Measurements from ENCODE around the gene AFF3.

DNA sequence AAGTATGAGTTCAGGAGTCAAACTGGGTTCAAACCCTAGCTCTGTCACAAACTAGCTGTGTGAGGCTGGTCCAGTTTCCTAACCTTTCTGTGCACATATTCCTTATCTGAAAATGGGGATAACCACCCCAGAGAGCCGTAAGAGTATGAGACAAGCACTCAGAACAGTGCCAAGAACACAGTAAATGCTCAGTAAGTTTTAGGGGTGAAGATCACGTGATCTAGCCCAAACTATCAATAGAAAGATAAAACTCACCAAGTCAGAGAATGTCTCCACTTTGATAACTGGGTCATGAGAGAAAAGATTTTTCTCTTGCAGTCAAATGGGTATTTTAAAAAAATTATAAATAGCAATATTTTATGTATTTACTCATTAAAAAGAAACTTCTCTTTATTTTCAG, 433.2 kb downstream of the AFF3 start:
- TF ChIP-seq, protein P1, sequence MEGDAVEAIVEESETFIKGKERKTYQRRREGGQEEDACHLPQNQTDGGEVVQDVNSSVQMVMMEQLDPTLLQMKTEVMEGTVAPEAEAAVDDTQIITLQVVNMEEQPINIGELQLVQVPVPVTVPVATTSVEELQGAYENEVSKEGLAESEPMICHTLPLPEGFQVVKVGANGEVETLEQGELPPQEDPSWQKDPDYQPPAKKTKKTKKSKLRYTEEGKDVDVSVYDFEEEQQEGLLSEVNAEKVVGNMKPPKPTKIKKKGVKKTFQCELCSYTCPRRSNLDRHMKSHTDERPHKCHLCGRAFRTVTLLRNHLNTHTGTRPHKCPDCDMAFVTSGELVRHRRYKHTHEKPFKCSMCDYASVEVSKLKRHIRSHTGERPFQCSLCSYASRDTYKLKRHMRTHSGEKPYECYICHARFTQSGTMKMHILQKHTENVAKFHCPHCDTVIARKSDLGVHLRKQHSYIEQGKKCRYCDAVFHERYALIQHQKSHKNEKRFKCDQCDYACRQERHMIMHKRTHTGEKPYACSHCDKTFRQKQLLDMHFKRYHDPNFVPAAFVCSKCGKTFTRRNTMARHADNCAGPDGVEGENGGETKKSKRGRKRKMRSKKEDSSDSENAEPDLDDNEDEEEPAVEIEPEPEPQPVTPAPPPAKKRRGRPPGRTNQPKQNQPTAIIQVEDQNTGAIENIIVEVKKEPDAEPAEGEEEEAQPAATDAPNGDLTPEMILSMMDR (IDR thresholded peaks at IDR 0.05): no peak
- TF ChIP-seq POLR2A (IDR thresholded peaks at IDR 0.05): no peak
